NCI-H2196 (cell line): ENCODE data around the gene RENBP.

Experiments
- DNase-seq: peaks from one replicate; lab custom pipeline; 2025; ENCODE audit not compliant: unreplicated experiment; lab: John Stamatoyannopoulos, UW

Gene RENBP

GRCh38 chrX:153921070-153921469 lies 23.4 kb downstream of the RENBP start:
- no peak for DNase-seq

- no peak for DNase-seq
Measured at GRCh38 chrX:153920546-153920945, 23.9 kb downstream of the RENBP start.

GRCh38 chrX:153919281-153919680 lies 25.2 kb downstream of the RENBP start:
- DNase-seq = no peak

GRCh38 chrX:153917869-153918268 lies 26.6 kb downstream of the RENBP start:
- DNase-seq = no peak

GRCh38 chrX:153913701-153914100 lies 30.7 kb downstream of the RENBP start:
- DNase-seq = no peak

GRCh38 chrX:153913211-153913610 lies 31.2 kb downstream of the RENBP start:
- DNase-seq = no peak

- DNase-seq = no peak
Measured at GRCh38 chrX:153911798-153912197, 32.6 kb downstream of the RENBP start.

GRCh38 chrX:153910446-153910845 lies 34.0 kb downstream of the RENBP start:
- DNase-seq = no peak

- no peak for DNase-seq
Measured at GRCh38 chrX:153909980-153910360, 34.5 kb downstream of the RENBP start.

- DNase-seq = no peak
Measured at GRCh38 chrX:153909024-153909979, 35.1 kb downstream of the RENBP start.

GRCh38 chrX:153908219-153908860 lies 36.1 kb downstream of the RENBP start:
- DNase-seq = no peak

GRCh38 chrX:153907456-153907855 lies 37.0 kb downstream of the RENBP start:
- DNase-seq = no peak

- DNase-seq = no peak
Measured at GRCh38 chrX:153906126-153906917, 38.1 kb downstream of the RENBP start.

- no peak for DNase-seq
Measured at GRCh38 chrX:153905481-153906095, 38.9 kb downstream of the RENBP start.

GRCh38 chrX:153903991-153904957 lies 40.2 kb downstream of the RENBP start, which contains the start of gene AVPR2:
AVPR2 (plus strand) TSS chrX:153904673; CDS start chrX:153905146, 473 bp downstream.
- DNase-seq = no peak

GRCh38 chrX:153903238-153903980 lies 41.0 kb downstream of the RENBP start:
- DNase-seq = no peak

- DNase-seq = no peak
Measured at GRCh38 chrX:153902385-153902784, 42.1 kb downstream of the RENBP start.

- no peak for DNase-seq
Measured at GRCh38 chrX:153901753-153902140, 42.7 kb downstream of the RENBP start.
